ENCODE measurements around the gene CD276.
"Not testable (repeated sequence)": the region's sequence is repeated elsewhere in the genome, so short reads cannot be mapped to it uniquely, and the experiment has no call there.

CD276 gene

DNA sequence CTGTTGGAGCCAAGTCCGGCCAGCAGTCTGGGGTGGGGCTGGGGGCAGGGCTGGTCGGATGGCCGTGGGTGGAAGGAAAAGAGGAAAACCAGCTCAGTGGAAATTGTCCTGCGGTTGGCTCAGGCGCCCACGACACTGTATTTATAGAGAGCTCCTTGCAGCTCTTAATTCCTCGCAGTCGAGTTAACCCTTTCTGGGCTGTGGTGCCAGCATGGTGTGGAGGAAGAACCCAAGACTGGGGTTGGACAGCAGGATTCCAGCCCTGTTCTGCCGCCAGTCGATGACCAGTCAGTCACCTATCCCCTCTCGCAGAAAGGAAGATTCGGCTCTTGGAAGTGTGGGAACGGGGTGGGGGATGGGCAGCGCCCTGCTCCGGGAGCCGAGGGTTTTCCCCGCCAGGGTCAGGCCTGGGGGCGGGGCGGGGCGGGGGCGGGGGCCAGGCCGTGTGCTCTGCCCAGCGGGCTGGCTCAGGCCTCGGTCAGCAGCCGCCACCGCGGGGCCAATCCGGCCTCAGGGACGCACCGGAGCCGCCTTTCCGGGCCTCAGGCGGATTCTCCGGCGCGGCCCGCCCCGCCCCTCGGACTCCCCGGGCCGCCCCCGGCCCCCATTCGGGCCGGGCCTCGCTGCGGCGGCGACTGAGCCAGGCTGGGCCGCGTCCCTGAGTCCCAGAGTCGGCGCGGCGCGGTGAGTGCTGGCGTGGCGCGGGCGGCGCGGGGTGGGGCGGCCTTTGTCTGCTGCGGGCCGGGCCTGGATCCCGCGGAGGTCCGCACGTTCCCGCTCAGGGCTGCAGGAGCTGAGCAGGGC lies at the start of gene CD276:
Gene CD276 (plus strand): TSS at position 607 of the 804 bp plus-strand sequence. CDS start 15,257 bp downstream, outside the sequence.
- no peak for DNase-seq (ENCODE audit: low read depth)
- peak within 1 kb of the TSS; percentile 89 for H3K4me3 ChIP-seq (ENCODE audit: low read depth, low read length)

DNA sequence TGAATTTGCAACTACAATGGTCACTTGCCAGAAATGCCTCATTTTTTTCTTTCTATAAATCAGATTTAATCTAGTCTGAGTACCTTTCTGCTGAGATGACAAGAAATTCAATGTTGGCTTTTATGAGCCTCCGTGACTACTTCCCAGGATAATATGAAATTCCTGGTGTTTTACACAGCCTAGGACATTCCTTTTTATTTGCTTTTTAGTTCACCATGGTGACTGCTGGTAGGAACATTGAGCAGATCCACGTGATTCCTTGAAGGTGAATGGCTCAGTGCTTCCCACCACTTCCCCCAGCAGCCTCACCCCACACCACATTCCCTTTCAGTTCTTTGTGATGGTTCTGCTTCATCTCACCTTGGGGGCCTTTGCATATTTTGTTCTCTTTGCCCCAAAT lies 46.7 kb upstream of the CD276 start:
- H3K4me3 ChIP-seq (ENCODE audit: low read depth, low read length): no peak overlapping the region
- no peak for DNase-seq (ENCODE audit: low read depth)

DNA sequence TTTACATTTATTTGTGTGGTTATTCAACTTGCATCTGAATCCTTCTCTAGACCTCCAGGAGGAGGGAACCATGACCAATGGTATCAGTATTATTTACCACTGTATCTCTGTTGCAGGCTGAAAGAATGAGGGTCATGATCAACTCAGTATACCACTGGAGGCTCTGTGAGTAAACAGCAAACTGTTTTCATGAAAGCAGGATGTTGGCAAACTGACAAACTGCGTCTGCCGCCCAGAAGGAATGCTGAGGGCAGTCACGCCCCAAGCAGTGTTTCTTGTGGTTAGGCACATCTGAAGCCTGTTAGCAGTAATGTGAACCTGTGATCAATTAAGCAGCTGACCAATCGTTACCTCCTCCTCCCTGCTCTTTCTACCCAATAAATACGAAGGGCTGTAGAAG lies 44.7 kb upstream of the CD276 start:
- H3K4me3 ChIP-seq (ENCODE audit: low read depth, low read length); DNase-seq (ENCODE audit: low read depth): not testable (repeated sequence)

DNA sequence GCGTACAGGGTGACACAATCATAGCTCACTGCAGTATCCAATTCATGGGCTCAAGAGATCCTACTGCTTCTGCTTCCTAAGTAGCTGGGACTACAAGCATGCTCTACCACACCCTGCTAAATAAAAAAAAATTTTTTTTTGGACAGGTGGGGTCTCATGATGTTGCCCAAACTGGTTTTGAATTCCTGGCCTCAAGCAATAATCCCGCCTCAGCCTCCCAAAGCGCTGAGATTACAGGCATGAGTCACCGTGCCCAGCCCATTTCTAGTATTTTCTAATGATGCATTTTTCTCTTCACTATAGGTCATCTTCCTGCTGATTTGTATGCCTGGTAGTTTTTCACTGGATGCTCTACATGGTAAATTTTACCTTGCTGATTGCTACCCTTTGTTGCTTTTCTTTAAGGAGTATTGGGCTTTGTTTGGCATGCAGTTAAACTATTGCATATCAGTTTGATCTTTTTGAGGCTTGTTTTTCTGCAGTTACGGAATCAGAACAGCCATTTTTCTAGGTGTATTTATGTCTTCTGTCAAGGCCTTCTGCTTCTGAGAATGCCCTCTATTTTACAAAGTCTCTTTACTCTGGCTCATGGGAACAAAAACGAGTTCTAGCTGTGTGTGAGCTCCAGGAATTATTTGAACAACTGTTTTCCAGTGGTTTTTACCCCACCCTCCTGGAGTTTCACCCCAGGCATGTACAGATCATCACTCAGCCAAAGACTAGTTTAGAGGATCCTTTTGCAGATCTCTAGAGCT lies 36.7 kb upstream of the CD276 start:
- DNase-seq (ENCODE audit: low read depth): no peak
- H3K4me3 ChIP-seq (ENCODE audit: low read depth, low read length): no peak overlapping the region

DNA sequence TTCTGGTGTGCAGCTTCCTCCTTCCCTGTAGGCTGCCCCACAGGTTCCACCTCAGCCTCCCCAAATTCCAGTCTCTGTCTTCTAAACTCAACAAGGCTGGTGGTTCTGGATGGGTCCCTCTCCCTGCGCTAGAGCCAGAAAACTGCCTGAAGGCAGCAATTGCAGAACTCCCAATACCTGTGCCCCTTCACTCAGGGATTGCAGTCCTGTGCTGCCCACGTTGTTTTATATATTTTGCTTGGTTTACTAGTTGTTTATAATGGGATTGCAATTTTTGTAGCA lies 36.2 kb upstream of the CD276 start:
- no peak for DNase-seq (ENCODE audit: low read depth)
- H3K4me3 ChIP-seq (ENCODE audit: low read depth, low read length): no peak overlapping the region

DNA sequence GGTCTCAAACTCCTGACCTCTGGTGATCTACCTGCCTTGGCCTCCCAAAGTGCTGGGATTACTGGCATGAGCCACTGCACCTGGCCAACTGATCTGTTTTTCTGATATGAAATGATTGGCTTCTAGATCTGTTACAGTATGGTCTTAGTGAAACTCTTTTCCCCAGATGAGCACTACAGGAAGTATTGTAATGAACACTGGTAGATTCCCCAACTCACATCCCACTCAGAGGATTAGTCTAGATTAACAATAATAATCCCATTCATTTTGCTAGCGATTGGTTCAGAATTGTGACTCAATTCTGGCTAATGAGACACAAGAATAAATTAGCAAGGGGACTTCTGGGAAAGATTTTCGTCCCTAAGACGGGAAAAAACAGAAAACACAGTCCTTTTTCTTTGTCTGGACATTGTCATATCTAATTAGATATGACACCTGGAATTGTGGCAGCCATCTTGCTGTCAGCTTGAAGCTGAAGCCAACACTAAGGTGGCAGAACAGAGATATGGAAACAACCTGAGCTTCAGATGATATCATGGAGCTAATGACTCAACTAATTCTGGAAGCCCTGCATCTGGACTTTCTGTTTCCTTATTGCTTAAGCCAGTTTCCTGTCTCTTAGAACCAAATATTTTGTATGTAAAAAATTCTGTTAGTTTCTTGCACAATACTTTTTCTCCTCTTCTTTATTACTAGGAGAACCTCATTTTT lies 33.6 kb upstream of the CD276 start:
- no peak for DNase-seq (ENCODE audit: low read depth)
- no peak overlapping the region for H3K4me3 ChIP-seq (ENCODE audit: low read depth, low read length)

DNA sequence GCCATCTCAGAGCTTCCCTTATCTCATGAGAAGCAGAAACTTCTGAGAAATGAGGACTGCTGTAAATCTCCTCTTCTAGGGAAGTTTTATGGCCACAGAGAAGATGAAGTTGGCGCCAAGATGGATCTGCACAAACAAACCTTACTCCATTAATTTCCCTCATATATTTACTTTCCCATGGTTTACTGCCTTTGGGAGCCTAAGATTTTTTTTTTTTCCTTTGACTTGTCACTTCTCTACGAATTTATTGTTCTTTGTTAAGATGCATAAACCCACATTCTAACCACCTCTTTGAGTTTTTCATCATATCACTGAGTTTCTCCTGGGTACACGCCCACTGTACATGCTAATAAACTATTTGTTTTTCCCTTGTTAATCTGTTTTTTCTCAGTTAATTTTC lies 29.5 kb upstream of the CD276 start:
- DNase-seq (ENCODE audit: low read depth): no peak
- no peak overlapping the region for H3K4me3 ChIP-seq (ENCODE audit: low read depth, low read length)

DNA sequence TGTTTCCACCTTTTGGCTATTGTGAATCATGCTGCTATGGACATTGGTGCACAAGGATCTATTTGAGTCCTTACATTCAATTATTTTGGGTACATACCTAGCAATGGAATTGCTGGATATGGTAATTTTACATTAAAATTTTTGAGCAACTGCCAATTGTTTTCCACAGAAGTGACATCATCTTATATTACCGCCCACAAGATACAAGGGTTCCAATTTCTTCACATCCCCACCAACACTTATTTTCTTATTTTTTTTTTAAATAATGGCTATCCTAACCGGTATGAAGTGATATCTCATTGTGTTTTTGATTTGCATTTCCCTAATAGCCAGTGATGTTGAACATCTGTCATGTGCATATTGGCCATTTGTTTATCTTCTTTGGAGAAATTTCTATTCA lies 28.5 kb upstream of the CD276 start:
- H3K4me3 ChIP-seq (ENCODE audit: low read depth, low read length): no peak overlapping the region
- DNase-seq (ENCODE audit: low read depth): no peak

DNA sequence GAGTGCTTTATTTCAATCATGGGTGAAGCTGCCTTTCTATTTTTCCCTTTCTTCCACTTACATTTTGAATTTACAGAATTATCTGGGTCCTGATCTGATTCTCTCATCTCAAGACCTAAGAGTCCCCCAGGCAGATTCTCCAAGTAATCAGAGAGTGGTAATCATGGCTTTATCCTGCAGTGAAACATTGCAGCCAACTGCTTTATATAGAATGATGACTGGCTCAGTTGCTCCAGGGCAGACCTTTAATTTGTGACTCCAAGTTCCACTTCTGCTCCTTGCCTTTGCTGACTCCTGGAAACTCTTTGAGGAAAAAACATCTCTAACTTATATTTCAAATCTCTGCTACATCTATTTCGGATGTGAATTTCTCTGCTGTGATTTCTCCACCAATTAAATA lies 25.5 kb upstream of the CD276 start:
- no peak for DNase-seq (ENCODE audit: low read depth)

DNA sequence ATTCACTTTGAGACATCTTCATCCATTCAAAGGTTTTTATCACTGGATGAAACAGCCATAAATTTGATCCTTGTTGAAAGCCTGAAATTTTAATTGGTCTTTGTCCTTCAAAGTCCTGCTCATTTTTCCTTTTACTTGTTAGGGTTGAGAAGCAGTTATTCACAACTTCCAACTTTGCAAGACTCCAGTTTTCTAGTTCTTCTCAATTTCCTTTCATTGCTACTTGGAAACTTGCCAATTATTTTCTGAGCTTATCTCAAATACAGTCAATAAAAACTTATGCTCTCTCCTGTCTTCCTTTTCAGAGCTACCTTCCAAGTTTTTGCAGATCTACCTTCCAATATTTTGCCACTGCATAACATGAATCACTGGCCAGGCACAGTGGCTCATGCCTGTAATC lies 23.7 kb upstream of the CD276 start:
- H3K4me3 ChIP-seq (ENCODE audit: low read depth, low read length): no peak overlapping the region
- DNase-seq (ENCODE audit: low read depth): no peak

More for the DNA sequence above, 25.5 kb upstream of the CD276 start:
- H3K4me3 ChIP-seq (ENCODE audit: low read depth, low read length): no peak overlapping the region

DNA sequence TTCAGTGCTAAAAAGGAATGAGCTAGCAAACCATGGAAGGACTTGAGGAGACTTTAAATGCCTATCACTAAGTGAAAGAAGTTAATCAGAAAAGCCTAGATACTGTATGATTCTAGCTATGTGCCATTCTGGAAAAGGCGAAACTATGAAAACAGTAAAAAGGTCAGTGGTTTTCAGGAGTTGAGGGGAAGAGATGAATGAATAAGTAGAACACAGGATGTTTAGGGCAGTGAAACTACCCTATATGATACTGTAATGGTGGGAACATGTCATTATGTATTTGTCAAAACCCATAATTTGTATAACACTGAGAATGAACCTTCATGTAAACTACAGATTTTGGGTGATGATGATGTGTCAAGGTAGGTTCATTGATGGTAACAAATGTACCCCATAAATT lies 9.6 kb upstream of the CD276 start:
- no peak overlapping the region for H3K4me3 ChIP-seq (ENCODE audit: low read depth, low read length)
- no peak for DNase-seq (ENCODE audit: low read depth)

DNA sequence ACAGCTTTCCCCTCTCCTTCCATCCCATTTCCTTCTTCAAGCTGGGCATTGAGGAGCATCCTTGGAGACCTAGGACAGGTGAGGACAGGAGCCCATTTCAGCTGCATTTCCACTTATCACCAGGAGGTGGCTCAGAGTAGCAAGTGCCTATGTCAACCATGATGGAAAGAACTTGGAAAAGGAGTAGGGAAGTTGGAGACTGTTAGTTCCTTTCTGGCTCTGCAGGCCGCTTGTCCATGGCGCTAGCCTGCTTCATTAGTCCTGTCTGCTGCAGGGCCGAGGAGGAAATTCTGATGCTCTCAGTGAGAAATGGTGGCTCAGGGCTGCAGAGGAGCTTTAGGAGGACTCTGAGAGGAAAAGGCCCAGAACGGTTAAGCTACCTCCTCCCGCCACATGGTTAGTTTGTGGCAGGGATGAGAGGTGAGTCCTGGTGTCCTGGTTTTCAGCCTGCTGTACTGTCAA lies 7.0 kb upstream of the CD276 start:
- DNase-seq (ENCODE audit: low read depth): no peak
- no peak overlapping the region for H3K4me3 ChIP-seq (ENCODE audit: low read depth, low read length)

DNA sequence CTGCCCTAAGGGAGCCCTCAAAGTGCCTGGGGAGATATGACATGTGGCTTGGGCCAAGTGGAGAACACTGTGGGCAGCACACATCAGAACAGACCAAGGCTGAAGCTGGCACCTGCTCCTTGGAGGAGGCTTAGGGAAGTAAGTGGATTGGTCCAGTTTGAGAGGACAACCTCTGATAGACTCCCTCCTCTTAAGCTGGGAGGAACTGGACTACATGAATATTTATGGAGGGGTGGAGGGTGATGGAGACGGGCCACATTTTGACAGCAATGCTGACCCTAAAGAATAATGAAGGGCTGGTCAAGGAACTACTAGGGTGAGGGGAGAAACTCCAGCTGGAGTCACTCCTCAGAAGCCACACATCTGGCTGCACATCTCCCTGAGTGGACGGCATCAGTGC lies 6.5 kb upstream of the CD276 start:
- no peak overlapping the region for H3K4me3 ChIP-seq (ENCODE audit: low read depth, low read length)
- DNase-seq (ENCODE audit: low read depth): no peak

DNA sequence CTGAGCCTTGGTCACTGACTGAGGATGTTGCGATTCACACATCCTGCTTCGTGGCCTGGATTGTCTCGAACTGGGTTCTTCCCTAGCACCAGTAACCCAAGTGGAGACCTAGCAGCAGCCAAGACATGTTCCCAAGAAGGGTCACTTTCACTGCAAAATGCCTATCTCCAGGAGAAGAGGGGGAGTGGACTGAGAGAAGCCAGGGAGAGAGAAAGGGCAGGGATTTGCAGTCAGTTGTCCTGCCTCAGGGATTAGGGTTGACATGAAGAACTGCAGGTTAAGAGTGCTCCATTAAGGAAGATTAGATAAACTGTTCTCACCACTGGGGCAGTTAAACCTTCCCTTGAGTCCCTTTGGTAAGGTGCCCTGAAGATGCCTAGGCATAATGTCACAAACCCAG lies 5.7 kb upstream of the CD276 start:
- H3K4me3 ChIP-seq (ENCODE audit: low read depth, low read length): no peak overlapping the region
- no peak for DNase-seq (ENCODE audit: low read depth)

DNA sequence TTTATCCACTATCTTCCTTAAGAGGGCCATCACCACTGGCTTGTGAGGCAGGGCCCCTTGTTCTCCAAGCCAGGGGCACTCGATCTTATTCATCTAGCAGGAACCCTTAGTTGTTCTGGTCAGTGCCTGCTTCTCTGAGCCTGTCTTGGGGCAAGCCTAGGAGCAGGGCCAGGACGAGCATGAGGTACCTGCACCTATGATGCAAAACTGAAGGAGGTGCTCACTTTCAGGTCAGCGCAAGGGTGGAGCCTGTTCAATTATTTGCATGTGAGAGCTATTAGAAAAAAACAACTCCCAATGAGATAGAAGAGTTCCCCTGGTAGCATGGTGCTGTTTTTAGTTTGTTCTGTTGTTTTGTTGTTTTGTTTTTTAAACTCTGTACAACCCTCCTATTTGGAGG lies 5.0 kb upstream of the CD276 start:
- no peak overlapping the region for H3K4me3 ChIP-seq (ENCODE audit: low read depth, low read length)
- DNase-seq (ENCODE audit: low read depth): no peak

DNA sequence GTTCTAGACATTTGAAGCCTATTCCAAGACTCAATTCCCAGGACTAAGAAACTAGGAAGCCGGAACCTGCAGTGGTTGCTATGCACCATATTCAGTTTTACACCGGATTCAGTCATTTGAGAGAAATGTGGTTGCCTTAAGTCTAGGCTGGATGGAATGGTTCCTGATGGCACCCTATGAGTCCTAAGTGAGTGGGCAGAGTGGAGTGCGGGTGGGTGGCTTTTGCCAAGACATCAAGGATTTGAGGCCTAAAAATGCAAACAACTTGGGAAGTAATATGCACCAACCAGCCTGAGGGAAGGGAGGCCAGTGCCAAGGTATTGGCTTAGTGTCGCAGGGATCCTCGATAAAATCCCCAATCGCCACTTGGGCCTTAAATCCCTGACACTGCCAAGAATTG lies 4.2 kb upstream of the CD276 start:
- DNase-seq (ENCODE audit: low read depth): no peak
- H3K4me3 ChIP-seq (ENCODE audit: low read depth, low read length): no peak overlapping the region

DNA sequence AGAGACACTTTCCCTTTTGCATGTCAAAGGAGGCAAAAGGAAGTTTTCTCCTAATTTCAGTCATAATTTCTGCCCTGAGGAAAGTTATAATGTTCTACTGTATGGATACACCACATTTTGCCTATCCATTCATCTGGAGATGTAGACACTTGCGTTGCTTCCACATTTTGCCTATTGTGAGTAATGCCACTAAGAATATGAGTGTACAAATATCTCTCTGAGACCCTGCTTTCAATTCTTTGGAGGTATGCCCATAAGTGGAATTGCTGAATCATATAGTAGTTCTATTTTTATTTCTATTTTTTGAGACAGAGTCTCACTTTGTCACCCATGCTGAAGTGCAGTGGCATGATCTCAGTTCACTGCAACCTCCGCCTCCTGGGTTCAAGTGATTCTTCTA lies 3.6 kb upstream of the CD276 start:
- DNase-seq (ENCODE audit: low read depth): no peak
- H3K4me3 ChIP-seq (ENCODE audit: low read depth, low read length): no peak overlapping the region

DNA sequence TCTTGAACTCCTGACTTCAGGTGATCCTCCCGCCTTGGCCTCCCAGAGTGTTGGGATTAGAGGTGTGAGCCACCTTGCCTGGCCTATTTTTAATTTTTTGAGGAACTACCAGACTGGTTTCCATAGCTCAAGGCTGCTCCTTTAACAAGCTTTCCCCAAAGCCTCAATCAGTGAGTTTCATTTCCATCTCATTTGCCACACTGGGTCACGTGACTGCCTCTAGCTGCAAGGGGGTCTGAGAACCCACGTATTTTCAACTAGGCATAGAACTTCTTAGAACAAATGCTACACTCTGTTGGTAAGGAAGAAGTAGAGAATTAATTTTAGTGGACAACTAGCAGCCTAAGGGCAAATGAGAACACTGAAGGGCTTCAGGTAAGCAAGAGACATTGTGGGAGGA lies 3.1 kb upstream of the CD276 start:
- DNase-seq (ENCODE audit: low read depth): no peak
- H3K4me3 ChIP-seq (ENCODE audit: low read depth, low read length): no peak overlapping the region

DNA sequence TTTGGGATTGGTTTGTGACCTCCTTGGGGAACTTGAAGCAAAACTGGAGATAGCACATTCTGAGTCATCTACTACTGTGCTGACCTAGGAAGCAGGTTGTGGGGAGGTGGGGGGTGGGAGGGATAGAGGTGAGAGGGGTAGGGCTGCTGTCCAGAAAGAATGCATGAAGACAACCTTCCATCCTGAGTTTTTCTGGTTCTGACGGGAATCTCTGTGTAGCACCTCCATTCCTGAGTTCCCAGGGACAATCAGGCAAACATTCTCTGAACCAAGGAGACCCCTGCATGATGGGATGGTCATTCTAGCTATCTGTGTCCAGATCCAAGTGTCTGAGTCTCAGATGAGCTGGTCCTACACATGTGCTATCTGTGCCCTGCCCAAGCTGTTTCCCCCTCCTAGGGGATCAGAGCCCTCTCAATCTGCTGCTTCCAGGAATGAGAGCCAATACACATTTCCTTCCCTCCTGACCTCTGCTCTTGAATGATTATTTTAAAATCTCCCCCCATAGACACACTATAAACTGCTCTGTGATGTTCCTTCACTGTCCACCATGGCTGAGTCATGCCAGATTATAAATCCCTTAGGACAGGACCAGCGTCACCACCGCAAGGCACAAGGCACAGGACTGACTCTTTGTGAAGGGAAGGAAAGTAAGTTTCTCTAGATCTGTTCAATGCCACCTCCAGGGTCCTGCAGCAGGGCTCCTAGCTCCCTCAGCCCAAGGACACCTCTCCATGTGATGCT lies 2.2 kb upstream of the CD276 start:
- DNase-seq (ENCODE audit: low read depth): no peak

DNA sequence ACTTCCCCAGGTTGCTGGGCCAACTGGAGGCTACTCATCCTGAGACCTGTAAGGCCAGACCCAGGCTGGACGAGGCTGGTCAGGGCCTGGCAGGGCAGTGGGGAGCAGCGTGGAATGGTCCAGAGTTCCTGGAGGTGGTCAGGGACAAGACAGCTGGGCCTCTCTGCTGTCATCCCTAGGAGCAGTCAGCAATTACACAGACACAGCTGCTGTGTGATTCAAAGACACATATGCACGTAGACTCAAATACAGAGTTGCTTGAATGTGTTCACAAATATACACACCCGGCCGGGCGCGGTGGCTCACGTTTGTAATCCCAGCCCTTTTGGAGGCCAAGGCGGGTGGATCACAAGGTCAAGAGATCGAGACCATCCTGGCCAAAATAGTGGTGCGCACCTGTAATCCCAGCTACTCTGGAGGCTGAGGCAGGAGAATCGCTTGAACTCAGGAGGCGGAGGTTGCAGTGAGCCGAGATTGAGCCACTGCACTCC lies 1.5 kb upstream of the CD276 start:
- no peak overlapping the region for H3K4me3 ChIP-seq (ENCODE audit: low read depth, low read length)
- DNase-seq (ENCODE audit: low read depth): no peak

More for the DNA sequence above, 2.2 kb upstream of the CD276 start:
- H3K4me3 ChIP-seq (ENCODE audit: low read depth, low read length): no peak overlapping the region

All from skeletal muscle cell (primary cell).